ENCODE results near the gene UCN.

DNA sequence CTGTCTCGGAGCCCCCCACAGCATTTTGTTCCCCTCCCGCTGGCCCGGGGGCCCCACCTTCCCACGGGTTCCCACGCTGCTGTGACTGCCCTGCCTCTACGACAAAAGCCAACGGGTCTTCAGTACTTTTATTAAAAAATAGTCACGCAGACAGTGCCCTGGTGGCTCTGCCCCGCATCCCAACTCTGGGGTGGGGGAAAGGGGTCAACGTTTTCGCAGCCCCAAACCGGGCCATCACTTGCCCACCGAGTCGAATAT is 1.0 kb downstream of the UCN start:
- TF ChIP-seq GATA2 (IDR thresholded peaks at IDR 0.05; ENCODE audit: low read depth, low read length) (no peak), GATA3 (IDR thresholded peaks at IDR 0.05; ENCODE audit: low read depth, low read length) (no peak)

All from SH-SY5Y (cell line).